Measurements from ENCODE around the gene CLRN2. TPM values are rescaled to one million over a fixed set of nuclear protein-coding genes. Genes with fewer than 3 reads are reported as not detected.

CLRN2 gene
- total and polyA plus RNA-seq, 2 of the 4 experiments (the other 2 are of a cell fraction): not detected

DNA sequence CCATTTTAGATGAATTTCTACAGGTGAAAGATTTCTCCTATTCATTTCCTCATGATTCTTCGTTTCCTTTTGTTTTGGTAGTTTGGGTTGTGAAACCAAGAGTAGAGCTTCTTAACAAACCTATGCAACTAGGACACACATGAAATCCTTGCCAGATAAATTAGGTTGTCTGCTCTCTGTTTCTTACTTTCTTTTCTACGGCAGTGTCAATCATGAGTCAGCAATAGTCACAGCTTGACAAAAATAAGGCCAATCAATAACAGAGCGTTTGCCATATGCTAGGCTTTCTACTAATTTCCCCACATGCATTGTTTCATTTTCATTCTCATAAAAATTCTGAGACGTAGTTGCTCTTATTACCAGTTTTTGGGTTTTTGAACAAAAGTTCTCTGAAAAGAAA is 20.3 kb downstream of the CLRN2 start:
- H3K56ac ChIP-seq (ENCODE audit: extremely low read depth, insufficient read depth, low read length): no peak overlapping the region
- no peak overlapping the region for H3K4ac ChIP-seq (ENCODE audit: low read depth, low read length)
- no peak overlapping the region for H2BK15ac ChIP-seq (ENCODE audit: low read depth, low read length)
- H3K23ac ChIP-seq (ENCODE audit: low read depth, low read length): no peak overlapping the region
- H3K9me3 ChIP-seq (ENCODE audit: control insufficient read depth, insufficient read depth, low read length): no peaks in the 10 kb centered on the region
- ChIA-PET POLR2A (ENCODE audit: unreplicated experiment) (no interaction called here), CTCF (interaction anchor here (1.4 kb wide), 1 partner anchor 14 kb away, joined by 4 read pairs; no protein-coding TSS in a partner anchor)
- no peak overlapping the region for H3K9ac ChIP-seq (ENCODE audit: low read depth, low read length)
- H3K18ac ChIP-seq (ENCODE audit: low read depth, low read length): no peak overlapping the region
- intact Hi-C loops (cut with micrococcal nuclease) (no loop called here), in situ Hi-C loops (cut with MboI; ENCODE audit: low sequenced_read_pairs) (no loop called here), dilution Hi-C loops (cut with HindIII; ENCODE audit: low sequenced_read_pairs, unreplicated experiment) (no loop called here)
- H3K14ac ChIP-seq (replicated peaks; ENCODE audit: low read depth, low read length): no peak overlapping the region
- no peak overlapping the region for H2BK120ac ChIP-seq (ENCODE audit: low read depth, low read length)
- H3K4me1 ChIP-seq (ENCODE audit: control insufficient read depth, insufficient read depth, low read length): no peaks in the 10 kb centered on the region
- ATAC-seq (ENCODE audit: low read depth): no peak
- H2AK9ac ChIP-seq (replicated peaks; ENCODE audit: low read depth, low read length, poor library complexity): no peak overlapping the region
- H3K4me2 ChIP-seq (ENCODE audit: low read depth, low read length): no peak overlapping the region
- no peak overlapping the region for H4K91ac ChIP-seq (ENCODE audit: insufficient read depth, low read depth, low read length)
- no peaks in the 10 kb centered on the region for H3K79me1 ChIP-seq (ENCODE audit: low read depth in 1 of 2, low read length in 2 of 2)
- no peak overlapping the region for H2BK5ac ChIP-seq (ENCODE audit: low read depth, low read length, poor library complexity, severe bottlenecking)
- TF ChIP-seq MAFK (IDR thresholded peaks at IDR 0.05; ENCODE audit: low read depth, low read length) (peak; percentile 43), POLR2A (IDR thresholded peaks at IDR 0.05; ENCODE audit: low read depth, low read length) (no peak)
- no peak for DNase-seq
- no peaks in the 10 kb centered on the region for H4K20me1 ChIP-seq (ENCODE audit: insufficient read depth, low read length)
- no peak overlapping the region for H2AK5ac ChIP-seq (ENCODE audit: low read depth, low read length)
- H3K36me3 ChIP-seq (ENCODE audit: control insufficient read depth, insufficient read depth, low read length): no peaks in the 10 kb centered on the region
- no peak overlapping the region for H2BK20ac ChIP-seq (ENCODE audit: low read depth, low read length)
- H4K8ac ChIP-seq (ENCODE audit: low read depth in 2 of 2, low read length in 2 of 2): no peak overlapping the region
- H2AFZ ChIP-seq (replicated peaks; ENCODE audit: low read length, poor library complexity): no peak overlapping the region
- no peaks in the 10 kb centered on the region; the same call in 1 of the 2 replicates for H3K27me3 ChIP-seq (ENCODE audit: control insufficient read depth, insufficient read depth, low read length)
- no CpG with 5 or more reads among the region's 4 CpGs for WGBS, 2 experiments (ENCODE audit: extremely low coverage in 2 of 2, insufficient read length in 1 of 2)
- no peak overlapping the region for H4K5ac ChIP-seq (ENCODE audit: low read depth, low read length)
- H3K4me3 ChIP-seq (ENCODE audit: insufficient read depth, low read depth, low read length): no peak overlapping the region
- no TSS peak for BruUV-seq (replicated peaks)
- H3K9me1 ChIP-seq (ENCODE audit: insufficient read depth, low read length): no peaks in the 10 kb centered on the region
- H3K27ac ChIP-seq (ENCODE audit: insufficient read depth, low read length): no peak overlapping the region
